Parathyroid adenoma (tissue), 2 donors: ENCODE results near the gene MANBA.

ENCODE experiments used
- H2AFZ ChIP-seq: fragments of 300-600 bp; sonication (generic); one replicate; pipeline ENCODE4 v1.7.0; 2017; ENCODE audit warnings: antibody characterized with exemption, mild to moderate bottlenecking
- H3K27ac ChIP-seq: fragments of 300-600 bp; sonication (generic); one replicate; pipeline ENCODE4 v1.7.0; 2017
- H3K27me3 ChIP-seq: fragments of 300-600 bp; sonication (generic); one replicate; pipeline ENCODE4 v1.7.0; 2017; ENCODE audit warnings: low read length; ENCODE audit not compliant: control insufficient read depth, insufficient read depth
- H3K36me3 ChIP-seq: fragments of 300-600 bp; sonication (generic); one replicate; pipeline ENCODE4 v1.7.0; 2017; ENCODE audit warnings: low read length; ENCODE audit not compliant: control insufficient read depth, insufficient read depth
- H3K4me1 ChIP-seq: fragments of 300-600 bp; sonication (generic); one replicate; pipeline ENCODE4 v1.7.0; 2017; ENCODE audit warnings: control low read depth
- H3K4me2 ChIP-seq: fragments of 300-600 bp; sonication (generic); one replicate; pipeline ENCODE4 v1.7.0; 2017; ENCODE audit warnings: low read length
- H3K4me3 ChIP-seq: fragments of 300-600 bp; sonication (generic); one replicate; pipeline ENCODE4 v1.7.0; 2017; ENCODE audit warnings: low read depth, low read length
- H3K79me2 ChIP-seq: fragments of 300-600 bp; sonication (generic); one replicate; pipeline ENCODE4 v1.7.0; 2017; ENCODE audit warnings: control low read depth
- H3K9ac ChIP-seq: fragments of 300-600 bp; sonication (generic); one replicate; pipeline ENCODE4 v1.7.0; 2017; ENCODE audit warnings: mild to moderate bottlenecking
- H3K9me3 ChIP-seq: fragments of 300-600 bp; sonication (generic); one replicate; pipeline ENCODE4 v1.7.0; 2017; ENCODE audit warnings: low read length; ENCODE audit not compliant: control insufficient read depth
- TF ChIP-seq, protein P1 (sequence below): fragments of 300-600 bp; sonication (generic); IDR thresholded peaks from one replicate; pipeline ENCODE4 v1.7.0; 2017; ENCODE audit warnings: antibody characterized with exemption, mild to moderate bottlenecking
- donor health status: primary hyperparathyroidism.

The MANBA gene

GRCh38 chr4:102799816-102800215, 39.0 kb upstream of the MANBA start:
- Histone ChIP-seq H3K79me2 (peaks cover 2% of the 10 kb centered on the region), H3K9me3 (no peaks in the 10 kb centered on the region), H3K4me3 (no peak overlapping the region), H3K4me2 (no peak overlapping the region), H2AFZ (no peak overlapping the region), H3K27ac (no peak overlapping the region), H3K4me1 (no peaks in the 10 kb centered on the region), H3K9ac (no peak overlapping the region), H3K36me3 (no peaks in the 10 kb centered on the region), H3K27me3 (no peaks in the 10 kb centered on the region)
- TF ChIP-seq, protein P1, sequence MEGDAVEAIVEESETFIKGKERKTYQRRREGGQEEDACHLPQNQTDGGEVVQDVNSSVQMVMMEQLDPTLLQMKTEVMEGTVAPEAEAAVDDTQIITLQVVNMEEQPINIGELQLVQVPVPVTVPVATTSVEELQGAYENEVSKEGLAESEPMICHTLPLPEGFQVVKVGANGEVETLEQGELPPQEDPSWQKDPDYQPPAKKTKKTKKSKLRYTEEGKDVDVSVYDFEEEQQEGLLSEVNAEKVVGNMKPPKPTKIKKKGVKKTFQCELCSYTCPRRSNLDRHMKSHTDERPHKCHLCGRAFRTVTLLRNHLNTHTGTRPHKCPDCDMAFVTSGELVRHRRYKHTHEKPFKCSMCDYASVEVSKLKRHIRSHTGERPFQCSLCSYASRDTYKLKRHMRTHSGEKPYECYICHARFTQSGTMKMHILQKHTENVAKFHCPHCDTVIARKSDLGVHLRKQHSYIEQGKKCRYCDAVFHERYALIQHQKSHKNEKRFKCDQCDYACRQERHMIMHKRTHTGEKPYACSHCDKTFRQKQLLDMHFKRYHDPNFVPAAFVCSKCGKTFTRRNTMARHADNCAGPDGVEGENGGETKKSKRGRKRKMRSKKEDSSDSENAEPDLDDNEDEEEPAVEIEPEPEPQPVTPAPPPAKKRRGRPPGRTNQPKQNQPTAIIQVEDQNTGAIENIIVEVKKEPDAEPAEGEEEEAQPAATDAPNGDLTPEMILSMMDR, result no peak

- H3K4me1 ChIP-seq, result no peaks in the 10 kb centered on the region
- no peak overlapping the region for H2AFZ ChIP-seq
- no peaks in the 10 kb centered on the region for H3K79me2 ChIP-seq
- no peaks in the 10 kb centered on the region for H3K36me3 ChIP-seq
- H3K9me3 ChIP-seq, result no peaks in the 10 kb centered on the region
- H3K4me2 ChIP-seq, result no peak overlapping the region
- TF ChIP-seq, protein P1, result no peak
- H3K27me3 ChIP-seq, result no peaks in the 10 kb centered on the region
- H3K27ac ChIP-seq, result no peak overlapping the region
- no peak overlapping the region for H3K4me3 ChIP-seq
- H3K9ac ChIP-seq, result no peak overlapping the region
Measured at GRCh38 chr4:102794999-102795398, 34.2 kb upstream of the MANBA start.

GRCh38 chr4:102792361-102792936, 31.7 kb upstream of the MANBA start:
- Histone ChIP-seq H3K36me3 (no peaks in the 10 kb centered on the region), H3K4me3 (no peak overlapping the region), H3K4me1 (no peaks in the 10 kb centered on the region), H3K79me2 (no peaks in the 10 kb centered on the region), H3K27ac (no peak overlapping the region), H3K9me3 (no peaks in the 10 kb centered on the region), H3K4me2 (no peak overlapping the region), H2AFZ (no peak overlapping the region), H3K9ac (no peak overlapping the region), H3K27me3 (no peaks in the 10 kb centered on the region)
- TF ChIP-seq, protein P1, result no peak

- H3K4me1 ChIP-seq, result no peaks in the 10 kb centered on the region
- no peaks in the 10 kb centered on the region for H3K79me2 ChIP-seq
- no peaks in the 10 kb centered on the region for H3K27me3 ChIP-seq
- no peaks in the 10 kb centered on the region for H3K9me3 ChIP-seq
- no peak overlapping the region for H3K9ac ChIP-seq
- H3K4me3 ChIP-seq, result no peak overlapping the region
- H3K27ac ChIP-seq, result no peak overlapping the region
- H3K36me3 ChIP-seq, result no peaks in the 10 kb centered on the region
- H3K4me2 ChIP-seq, result no peak overlapping the region
- no peak overlapping the region for H2AFZ ChIP-seq
- TF ChIP-seq, protein P1, result no peak
Measured at GRCh38 chr4:102791318-102791835, 30.6 kb upstream of the MANBA start.

GRCh38 chr4:102789317-102789717, 28.5 kb upstream of the MANBA start:
- Histone ChIP-seq H3K4me1 (no peaks in the 10 kb centered on the region), H3K79me2 (no peaks in the 10 kb centered on the region), H3K4me2 (no peak overlapping the region), H2AFZ (no peak overlapping the region), H3K27ac (no peak overlapping the region), H3K36me3 (no peaks in the 10 kb centered on the region), H3K4me3 (no peak overlapping the region), H3K9me3 (no peaks in the 10 kb centered on the region), H3K27me3 (no peaks in the 10 kb centered on the region), H3K9ac (no peak overlapping the region)
- TF ChIP-seq, protein P1, result no peak
